Measurements from ENCODE around the gene COPS4.
"Not testable (repeated sequence)": the region's sequence is repeated elsewhere in the genome, so short reads cannot be mapped to it uniquely, and the experiment has no call there.

The COPS4 gene

DNA sequence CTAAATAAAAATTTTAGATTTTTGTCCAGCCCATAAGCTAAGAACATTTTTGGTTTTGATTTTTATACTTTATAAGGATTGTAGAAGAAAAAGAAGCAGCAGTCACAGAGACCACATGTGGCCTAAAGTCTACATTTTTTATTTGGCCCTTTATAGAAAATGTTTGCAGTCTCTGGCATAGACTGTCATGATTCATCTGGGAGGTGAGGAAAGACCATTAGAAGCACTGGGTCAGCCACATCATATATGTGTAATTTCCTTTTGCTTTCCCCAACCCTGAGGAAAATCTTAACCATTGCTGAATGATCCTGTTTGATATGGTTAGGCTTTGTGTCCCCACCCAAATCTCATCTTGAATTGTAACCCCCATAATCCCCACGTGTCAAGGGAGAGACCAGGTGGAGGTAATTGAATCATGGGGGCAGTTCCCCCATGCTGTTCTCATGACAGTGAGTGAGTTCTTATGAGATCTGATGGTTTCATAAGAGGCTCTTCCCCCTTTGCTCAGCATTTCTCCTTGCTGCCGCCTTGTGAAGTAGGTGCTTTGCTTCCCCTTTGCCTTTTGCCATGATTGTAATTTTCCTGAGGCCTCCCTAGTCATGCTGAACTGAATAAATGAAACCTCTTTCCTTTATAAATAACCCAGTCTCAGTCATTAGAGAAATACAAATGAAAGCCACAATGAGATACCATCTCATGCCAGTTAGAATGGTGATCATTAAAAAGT, 12.1 kb upstream of the COPS4 start:
- in situ Hi-C loops (cut with HindIII; ENCODE audit: low sequenced_read_pairs): no loop called here
- no peak for DNase-seq (ENCODE audit: low read depth)
- no peak overlapping the region for H3K4me3 ChIP-seq (ENCODE audit: low read depth, low read length)
- TF ChIP-seq, protein P1, sequence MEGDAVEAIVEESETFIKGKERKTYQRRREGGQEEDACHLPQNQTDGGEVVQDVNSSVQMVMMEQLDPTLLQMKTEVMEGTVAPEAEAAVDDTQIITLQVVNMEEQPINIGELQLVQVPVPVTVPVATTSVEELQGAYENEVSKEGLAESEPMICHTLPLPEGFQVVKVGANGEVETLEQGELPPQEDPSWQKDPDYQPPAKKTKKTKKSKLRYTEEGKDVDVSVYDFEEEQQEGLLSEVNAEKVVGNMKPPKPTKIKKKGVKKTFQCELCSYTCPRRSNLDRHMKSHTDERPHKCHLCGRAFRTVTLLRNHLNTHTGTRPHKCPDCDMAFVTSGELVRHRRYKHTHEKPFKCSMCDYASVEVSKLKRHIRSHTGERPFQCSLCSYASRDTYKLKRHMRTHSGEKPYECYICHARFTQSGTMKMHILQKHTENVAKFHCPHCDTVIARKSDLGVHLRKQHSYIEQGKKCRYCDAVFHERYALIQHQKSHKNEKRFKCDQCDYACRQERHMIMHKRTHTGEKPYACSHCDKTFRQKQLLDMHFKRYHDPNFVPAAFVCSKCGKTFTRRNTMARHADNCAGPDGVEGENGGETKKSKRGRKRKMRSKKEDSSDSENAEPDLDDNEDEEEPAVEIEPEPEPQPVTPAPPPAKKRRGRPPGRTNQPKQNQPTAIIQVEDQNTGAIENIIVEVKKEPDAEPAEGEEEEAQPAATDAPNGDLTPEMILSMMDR (IDR thresholded peaks at IDR 0.05; ENCODE audit: low read depth, low read length, missing control alignments): no peak

DNA sequence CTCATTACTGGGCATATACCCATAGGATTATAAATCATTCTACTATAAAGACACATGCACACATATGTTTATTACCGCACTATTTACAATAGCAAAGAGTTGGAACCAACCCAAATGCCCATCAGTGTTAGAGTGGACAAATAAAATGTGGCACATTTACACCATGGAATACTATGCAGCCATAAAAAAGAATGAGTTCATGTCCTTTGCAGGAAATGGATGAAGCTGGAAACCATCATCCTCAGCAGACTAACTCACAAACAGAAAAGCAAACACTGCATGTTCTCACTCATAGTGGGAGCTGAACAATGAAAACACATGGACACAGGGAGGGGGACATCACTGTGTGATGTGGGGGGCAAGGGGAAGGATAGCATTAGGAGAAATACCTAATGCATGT, 11.4 kb upstream of the COPS4 start:
- in situ Hi-C loops (cut with HindIII; ENCODE audit: low sequenced_read_pairs); DNase-seq (ENCODE audit: low read depth); H3K4me3 ChIP-seq (ENCODE audit: low read depth, low read length): not testable (repeated sequence)

DNA sequence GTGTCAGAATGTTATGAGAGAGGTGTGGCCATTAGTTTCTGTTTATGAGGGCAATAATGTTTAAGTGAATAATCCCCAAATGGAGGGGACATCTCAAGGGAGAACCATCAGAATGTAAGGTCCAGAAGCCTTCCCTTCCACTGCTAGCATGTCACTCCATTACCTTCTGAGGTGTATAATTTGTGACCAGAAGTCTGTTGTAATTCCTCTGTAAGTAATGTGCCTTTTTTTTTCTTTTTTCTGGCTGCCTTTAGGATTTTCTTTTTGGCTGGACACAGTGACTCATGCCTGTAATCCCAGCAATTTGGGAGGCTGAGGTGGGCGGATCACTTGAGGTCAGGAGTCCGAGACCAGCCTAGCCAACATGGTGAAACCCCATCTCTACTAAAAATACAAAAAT, 10.8 kb upstream of the COPS4 start:
- TF ChIP-seq, protein P1 (IDR thresholded peaks at IDR 0.05; ENCODE audit: low read depth, low read length, missing control alignments): no peak
- in situ Hi-C loops (cut with HindIII; ENCODE audit: low sequenced_read_pairs): no loop called here
- no peak for DNase-seq (ENCODE audit: low read depth)
- no peak overlapping the region for H3K4me3 ChIP-seq (ENCODE audit: low read depth, low read length)

DNA sequence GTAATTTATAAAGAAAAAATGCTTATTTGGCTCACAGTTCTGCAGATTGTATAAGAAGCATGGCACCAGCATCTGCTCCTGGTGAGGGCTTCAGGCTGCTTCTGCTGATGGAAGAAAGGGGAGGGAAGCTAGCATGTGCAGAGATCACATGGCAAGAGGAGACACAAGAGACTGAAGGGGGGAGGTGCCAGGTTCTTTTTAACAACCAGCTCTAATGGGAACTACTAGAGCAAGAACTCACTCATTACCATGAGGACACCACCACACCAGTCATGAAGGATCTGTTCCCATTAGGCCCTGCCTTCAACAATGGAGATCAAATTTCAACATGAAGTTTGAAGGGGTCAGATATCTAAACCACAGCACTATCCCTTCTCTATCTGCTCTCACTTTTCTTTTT, 9.4 kb upstream of the COPS4 start:
- DNase-seq (ENCODE audit: low read depth): no peak
- in situ Hi-C loops (cut with HindIII; ENCODE audit: low sequenced_read_pairs): no loop called here
- TF ChIP-seq, protein P1 (IDR thresholded peaks at IDR 0.05; ENCODE audit: low read depth, low read length, missing control alignments): no peak
- H3K4me3 ChIP-seq (ENCODE audit: low read depth, low read length): no peak overlapping the region

DNA sequence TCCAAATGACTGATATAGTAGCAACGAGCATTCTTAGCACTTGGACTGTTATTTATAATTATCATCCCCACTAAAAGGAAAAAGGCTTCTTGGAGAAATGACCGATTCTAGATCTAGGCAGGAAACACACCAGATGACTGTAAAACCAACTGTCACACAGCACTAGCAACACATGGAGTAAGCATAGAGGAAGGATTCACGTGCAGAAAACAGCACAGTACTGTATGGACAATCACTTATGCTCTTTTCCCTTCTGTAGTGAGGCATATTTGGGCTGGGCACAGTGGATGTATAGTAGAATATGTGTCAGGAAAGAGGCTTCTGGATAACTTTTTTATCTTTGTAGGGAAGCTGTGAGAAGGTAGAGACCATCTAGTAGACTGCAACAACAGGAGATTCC, 6.0 kb upstream of the COPS4 start:
- no peak overlapping the region for H3K4me3 ChIP-seq (ENCODE audit: low read depth, low read length)

DNA sequence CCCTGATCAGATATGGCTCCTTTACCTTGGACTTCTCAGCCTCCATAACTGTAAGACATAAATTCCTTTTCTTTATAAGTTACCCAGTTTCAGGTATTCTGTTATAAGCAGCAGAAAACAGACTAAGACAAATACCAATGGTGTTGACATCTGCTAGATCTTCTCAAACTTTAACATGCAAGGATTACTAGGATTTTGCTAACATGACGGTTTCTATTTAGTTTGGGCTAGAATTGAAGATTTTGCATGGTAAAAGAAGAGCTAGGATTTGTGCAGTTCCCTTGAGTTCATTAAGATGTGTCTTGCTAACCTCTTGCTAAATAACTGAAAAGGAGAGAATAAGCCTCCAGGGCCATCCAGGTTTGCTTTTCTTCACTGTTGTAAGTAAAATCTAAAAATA, 5.3 kb upstream of the COPS4 start:
- in situ Hi-C loops (cut with HindIII; ENCODE audit: low sequenced_read_pairs): no loop called here

More for the DNA sequence above, 6.0 kb upstream of the COPS4 start:
- no peak for DNase-seq (ENCODE audit: low read depth)
- in situ Hi-C loops (cut with HindIII; ENCODE audit: low sequenced_read_pairs): no loop called here
- TF ChIP-seq, protein P1 (IDR thresholded peaks at IDR 0.05; ENCODE audit: low read depth, low read length, missing control alignments): no peak

More for the DNA sequence above, 5.3 kb upstream of the COPS4 start:
- TF ChIP-seq, protein P1 (IDR thresholded peaks at IDR 0.05; ENCODE audit: low read depth, low read length, missing control alignments): no peak
- H3K4me3 ChIP-seq (ENCODE audit: low read depth, low read length): no peak overlapping the region
- DNase-seq (ENCODE audit: low read depth): no peak
